Activated naive CD8-positive, alpha-beta T cell treated with anti-CD3 and anti-CD28 coated beads, Interleukin-2, amount 50 U/mL, for 24 hours (primary cell): ENCODE data around the gene ACOT11.

ENCODE experiments used
- ATAC-seq: fragments of 150-1000 bp; cut with Tn5 transposase; one replicate; pipeline ENCODE4 v1.10.0; 2021
- DNase-seq: peaks from one replicate; pipeline ENCODE4 v3.0.0; 2021
- H3K27ac Mint-ChIP-seq: one replicate; pipeline ENCODE4 v1.8.0; 2021; ENCODE audit warnings: mild to moderate bottlenecking, mixed read lengths
- H3K27me3 Mint-ChIP-seq: one replicate; pipeline ENCODE4 v1.8.0; 2021; ENCODE audit warnings: mixed read lengths
- H3K36me3 Mint-ChIP-seq: one replicate; pipeline ENCODE4 v1.8.0; 2021; ENCODE audit warnings: low read depth, mixed read lengths
- H3K4me1 Mint-ChIP-seq: one replicate; pipeline ENCODE4 v1.8.0; 2021; ENCODE audit warnings: mixed read lengths
- H3K4me3 Mint-ChIP-seq: one replicate; pipeline ENCODE4 v1.8.0; 2021; ENCODE audit warnings: mild to moderate bottlenecking, moderate library complexity, mixed read lengths
- H3K9me3 Mint-ChIP-seq: one replicate; pipeline ENCODE4 v1.8.0; 2021; ENCODE audit warnings: mixed read lengths

The ACOT11 gene

GRCh38 chr1:54640863-54641836 lies 93.1 kb downstream of the ACOT11 start, which contains the start of gene MROH7:
MROH7 (plus strand) TSS chr1:54641786; CDS start chr1:54652927, 11,141 bp downstream.
- DNase-seq (no peak), ATAC-seq (no peak)
- H3K27ac Mint-ChIP-seq, result no peak within 1 kb of the TSS
- H3K36me3 Mint-ChIP-seq, result no peaks in the 10 kb centered on the region
- H3K9me3 Mint-ChIP-seq, result peaks cover 12% of the 10 kb centered on the region
- no peak within 1 kb of the TSS for H3K4me3 Mint-ChIP-seq
- peaks cover 5% of the 10 kb centered on the region for H3K27me3 Mint-ChIP-seq
- no peaks in the 10 kb centered on the region for H3K4me1 Mint-ChIP-seq

DNA sequence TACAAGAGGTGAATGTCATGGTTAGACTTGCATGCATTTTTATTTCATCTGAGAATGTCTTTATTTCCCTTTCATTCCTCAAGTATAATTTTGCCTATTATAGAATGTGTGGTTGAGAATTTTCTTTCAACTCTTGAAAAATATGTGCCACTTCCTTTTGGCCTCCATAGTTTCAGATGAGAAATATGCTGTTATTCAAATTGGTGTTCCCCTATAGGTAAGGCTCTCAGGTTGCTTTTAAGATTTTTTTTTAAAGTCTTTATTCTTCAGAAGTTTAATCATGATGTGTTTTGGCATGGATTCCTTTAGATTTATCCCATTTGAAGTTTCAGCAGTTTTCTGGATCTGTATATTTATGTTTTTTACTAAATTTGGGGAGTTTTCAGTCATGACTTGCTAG lies 95.7 kb downstream of the ACOT11 start:
- ATAC-seq, result no peak
- no peaks in the 10 kb centered on the region for H3K4me1 Mint-ChIP-seq

GRCh38 chr1:54645806-54646676 lies 98.0 kb downstream of the ACOT11 start:
- Mint-ChIP-seq H3K4me1 (no peaks in the 10 kb centered on the region), H3K4me3 (no peak overlapping the region), H3K9me3 (peaks cover 12% of the 10 kb centered on the region), H3K36me3 (no peaks in the 10 kb centered on the region), H3K27me3 (peaks cover 6% of the 10 kb centered on the region), H3K27ac (no peak overlapping the region)
- ATAC-seq, result no peak
- no peak for DNase-seq

More for the DNA sequence above, 95.7 kb downstream of the ACOT11 start:
- Mint-ChIP-seq H3K4me3 (no peak overlapping the region), H3K27me3 (peaks cover 2% of the 10 kb centered on the region), H3K27ac (no peak overlapping the region), H3K9me3 (peaks cover 12% of the 10 kb centered on the region), H3K36me3 (no peaks in the 10 kb centered on the region)
- no peak for DNase-seq

DNA sequence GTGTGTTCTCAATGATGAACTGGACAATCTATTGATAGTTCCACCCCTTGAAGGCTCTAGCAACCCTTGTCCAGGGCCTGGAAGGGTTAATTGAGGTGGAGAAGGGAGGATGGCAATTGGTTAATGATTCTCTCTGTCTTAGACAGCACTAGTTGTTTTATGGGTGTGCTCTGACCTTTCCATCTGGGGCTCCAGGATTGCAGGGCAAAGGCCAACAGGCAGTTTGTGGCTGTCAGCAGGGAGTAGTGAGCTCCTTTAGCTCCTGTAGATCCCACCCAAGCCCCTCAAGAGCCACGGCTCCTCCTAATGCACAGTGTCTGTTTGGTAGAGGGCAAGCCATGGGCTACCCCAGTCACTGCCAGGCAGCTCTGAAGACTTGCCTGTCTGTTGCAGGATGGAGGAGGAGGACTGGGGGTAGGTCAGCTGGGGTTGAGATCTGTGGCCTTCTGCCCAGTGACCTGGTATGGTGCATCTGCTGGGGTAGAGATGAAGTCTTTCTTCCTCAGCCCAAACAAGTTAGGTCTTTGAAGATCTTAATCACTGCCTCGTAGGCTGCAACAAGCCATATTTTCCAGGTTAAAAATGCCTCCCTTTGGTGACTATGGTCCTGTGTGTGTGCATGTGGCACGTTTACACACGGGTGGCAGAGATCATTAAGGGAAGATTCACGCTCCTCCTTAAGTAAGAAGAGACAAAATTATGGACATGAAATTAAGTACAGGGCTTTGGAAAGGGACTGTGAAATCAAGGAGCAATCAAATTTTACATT lies 101.3 kb downstream of the ACOT11 start:
- Mint-ChIP-seq H3K27ac (no peak overlapping the region), H3K27me3 (peaks cover 7% of the 10 kb centered on the region)

GRCh38 chr1:54649921-54650320 lies 101.9 kb downstream of the ACOT11 start:
- Mint-ChIP-seq H3K27me3 (peaks cover 7% of the 10 kb centered on the region), H3K9me3 (no peaks in the 10 kb centered on the region), H3K36me3 (no peaks in the 10 kb centered on the region), H3K4me1 (no peaks in the 10 kb centered on the region), H3K27ac (no peak overlapping the region), H3K4me3 (no peak overlapping the region)
- ATAC-seq, result no peak
- no peak for DNase-seq

More for the DNA sequence above, 101.3 kb downstream of the ACOT11 start:
- no peak for DNase-seq
- Mint-ChIP-seq H3K36me3 (no peaks in the 10 kb centered on the region), H3K4me3 (no peak overlapping the region), H3K9me3 (no peaks in the 10 kb centered on the region), H3K4me1 (no peaks in the 10 kb centered on the region)
- no peak for ATAC-seq

GRCh38 chr1:54650417-54650816 lies 102.4 kb downstream of the ACOT11 start:
- DNase-seq, result no peak
- no peaks in the 10 kb centered on the region for H3K4me1 Mint-ChIP-seq
- peaks cover 7% of the 10 kb centered on the region for H3K27me3 Mint-ChIP-seq
- H3K27ac Mint-ChIP-seq, result no peak overlapping the region
- H3K9me3 Mint-ChIP-seq, result no peaks in the 10 kb centered on the region
- no peaks in the 10 kb centered on the region for H3K36me3 Mint-ChIP-seq
- H3K4me3 Mint-ChIP-seq, result no peak overlapping the region
- no peak for ATAC-seq

- Mint-ChIP-seq H3K36me3 (no peaks in the 10 kb centered on the region), H3K27me3 (peaks cover 7% of the 10 kb centered on the region), H3K9me3 (no peaks in the 10 kb centered on the region), H3K4me1 (no peaks in the 10 kb centered on the region), H3K4me3 (no peak overlapping the region), H3K27ac (no peak overlapping the region)
- DNase-seq (no peak), ATAC-seq (no peak)
Observed at GRCh38 chr1:54651608-54652007, 103.6 kb downstream of the ACOT11 start.

GRCh38 chr1:54652168-54652567 lies 104.1 kb downstream of the ACOT11 start:
- no peak for DNase-seq
- Mint-ChIP-seq H3K36me3 (no peaks in the 10 kb centered on the region), H3K4me1 (no peaks in the 10 kb centered on the region), H3K9me3 (no peaks in the 10 kb centered on the region), H3K27ac (no peak overlapping the region), H3K4me3 (no peak overlapping the region), H3K27me3 (peaks cover 7% of the 10 kb centered on the region)
- ATAC-seq, result no peak

GRCh38 chr1:54653036-54653435 lies 105.0 kb downstream of the ACOT11 start:
- DNase-seq (no peak), ATAC-seq (no peak)
- no peaks in the 10 kb centered on the region for H3K4me1 Mint-ChIP-seq
- no peak overlapping the region for H3K4me3 Mint-ChIP-seq
- no peaks in the 10 kb centered on the region for H3K36me3 Mint-ChIP-seq
- peaks cover 7% of the 10 kb centered on the region for H3K27me3 Mint-ChIP-seq
- H3K27ac Mint-ChIP-seq, result no peak overlapping the region
- H3K9me3 Mint-ChIP-seq, result no peaks in the 10 kb centered on the region

DNA sequence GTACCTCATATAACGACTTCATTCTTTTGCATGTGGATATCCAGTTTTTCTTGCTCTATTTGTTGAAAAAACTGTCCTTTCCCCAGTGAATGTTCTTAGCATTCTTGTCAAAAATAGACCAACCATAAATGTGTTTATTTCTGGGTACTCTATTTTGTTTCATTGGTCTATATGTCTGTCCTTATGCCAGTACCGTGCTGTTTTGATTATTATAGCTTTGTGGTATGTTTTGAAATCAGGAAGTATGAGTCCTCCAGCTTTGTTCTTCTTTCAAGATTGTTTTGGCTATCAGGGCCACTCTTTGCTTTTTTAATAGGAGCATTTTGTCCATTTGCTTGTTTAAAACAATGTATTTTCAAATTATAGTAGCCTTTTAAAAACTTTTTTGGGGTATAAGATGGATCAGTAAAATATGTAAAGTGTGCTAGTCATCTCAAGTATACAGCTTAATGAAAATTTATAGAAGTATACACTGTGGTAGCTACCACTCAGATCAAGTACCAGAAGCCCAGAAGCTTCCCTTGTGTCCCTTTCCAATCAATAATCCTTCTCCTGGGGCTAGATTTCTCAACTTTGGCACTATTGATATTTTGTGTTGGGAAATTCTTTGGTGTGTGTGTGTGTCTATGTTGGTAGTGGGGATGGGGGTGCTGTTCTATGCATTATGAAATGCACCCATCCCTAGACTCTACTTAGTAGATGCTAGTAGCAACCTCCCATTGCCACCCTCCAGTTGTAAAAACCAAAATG lies 110.3 kb downstream of the ACOT11 start:
- H3K27me3 Mint-ChIP-seq, result no peaks in the 10 kb centered on the region
- DNase-seq (no peak), ATAC-seq (no peak)
- no peaks in the 10 kb centered on the region for H3K4me1 Mint-ChIP-seq
- H3K9me3 Mint-ChIP-seq, result peaks cover 5% of the 10 kb centered on the region
- no peaks in the 10 kb centered on the region for H3K36me3 Mint-ChIP-seq
- no peak overlapping the region for H3K27ac Mint-ChIP-seq
- H3K4me3 Mint-ChIP-seq, result no peak overlapping the region
